GM19468 (cell line): ENCODE measurements around the gene TP53AIP1.

ENCODE experiments used
- ATAC-seq: cut with Tn5 transposase; IDR thresholded peaks from one replicate; pipeline ENCODE4 v1.9.1; 2021; ENCODE audit warnings: mild to moderate bottlenecking, moderate library complexity, moderate number of reproducible peaks; ENCODE audit not compliant: unreplicated experiment; ENCODE audit errors: extremely low read depth

TP53AIP1 gene, protein sequence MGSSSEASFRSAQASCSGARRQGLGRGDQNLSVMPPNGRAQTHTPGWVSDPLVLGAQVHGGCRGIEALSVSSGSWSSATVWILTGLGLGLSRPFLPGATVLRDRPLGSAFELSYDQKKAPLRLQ

DNA sequence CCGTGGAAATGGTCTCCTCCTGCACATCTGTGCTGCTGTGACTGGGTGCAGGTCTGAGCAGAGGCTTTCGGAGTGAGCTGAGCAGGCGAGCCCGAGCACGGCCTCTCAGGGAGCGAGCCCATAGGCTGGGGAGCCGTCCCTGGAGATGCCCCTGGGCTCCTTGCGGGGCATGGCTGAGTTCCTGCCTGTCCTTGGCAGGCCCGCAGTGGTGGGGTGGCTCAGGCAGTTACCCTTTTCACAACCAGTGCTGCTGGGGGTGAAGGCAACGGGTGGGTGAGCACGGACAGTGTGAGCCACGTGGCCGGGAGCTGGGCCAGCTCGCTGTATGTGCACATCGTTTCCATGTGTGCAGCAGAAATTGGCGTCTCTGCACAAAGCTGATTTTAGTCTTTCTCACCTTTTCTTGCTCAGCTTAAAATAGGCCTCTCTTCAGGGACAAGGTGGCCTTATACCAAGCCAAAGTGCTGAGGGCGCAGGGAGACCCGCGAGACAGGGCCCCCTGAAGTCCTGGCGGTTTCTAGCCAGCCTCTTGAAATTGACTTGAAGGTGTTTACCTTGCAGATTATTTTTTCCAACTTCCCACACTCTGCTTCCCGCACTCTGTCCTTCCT, at the start of gene TP53AIP1:
TP53AIP1 (minus strand) TSS at position 55 of the 611 bp plus-strand sequence. CDS start 5,053 bp downstream, outside the sequence.
- ATAC-seq: no peak

DNA sequence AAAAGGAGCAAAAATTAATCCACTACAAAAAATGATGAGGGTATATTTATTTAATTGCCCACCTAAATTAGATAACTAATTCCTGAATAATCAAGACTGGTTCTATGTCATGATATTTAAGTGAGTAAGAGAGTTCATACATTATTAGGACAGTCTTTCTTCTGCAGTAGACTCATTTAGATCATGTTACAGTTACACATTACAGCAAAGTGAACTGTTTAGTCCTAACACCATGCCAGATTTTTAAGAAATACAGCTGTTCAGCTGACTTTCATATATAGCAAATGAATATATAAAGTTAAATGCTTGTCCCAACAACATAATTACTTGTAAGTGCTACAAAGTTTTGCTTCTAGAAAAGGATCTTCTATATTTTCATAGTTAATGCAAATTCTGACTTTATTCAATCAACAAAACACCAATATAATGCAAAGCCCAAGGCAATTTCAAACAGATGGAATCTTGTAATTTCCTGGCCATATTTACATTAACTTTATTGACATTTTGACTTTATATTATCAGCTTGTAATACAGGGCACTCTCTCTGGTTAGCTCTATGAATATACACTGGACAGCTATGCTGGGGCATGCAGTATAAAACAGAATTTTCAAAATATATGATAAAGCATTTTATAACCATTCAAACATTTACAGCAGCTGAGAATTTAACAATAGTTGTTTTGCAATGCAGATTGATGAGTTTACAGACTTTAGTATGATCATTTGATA, 45.7 kb upstream of the TP53AIP1 start:
- no peak for ATAC-seq

DNA sequence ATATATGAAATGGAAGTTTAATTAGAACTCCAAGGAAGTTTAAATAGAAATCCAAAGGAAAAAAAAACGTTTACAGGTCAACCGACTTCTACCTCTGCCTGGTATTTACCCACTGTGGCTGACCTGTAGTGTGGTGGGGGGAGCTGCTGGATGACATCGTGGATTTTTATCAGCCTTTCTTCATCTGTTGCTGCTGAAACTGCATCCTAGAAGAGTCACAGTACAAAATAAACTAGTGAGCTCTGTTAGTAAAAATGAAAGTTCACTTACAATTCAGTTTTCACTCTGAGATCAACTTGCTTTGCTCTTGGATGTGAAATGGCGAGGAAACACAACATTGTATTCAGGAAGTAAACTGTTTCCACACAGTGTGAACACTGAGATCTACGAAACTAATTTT, 43.2 kb upstream of the TP53AIP1 start:
- no peak for ATAC-seq

DNA sequence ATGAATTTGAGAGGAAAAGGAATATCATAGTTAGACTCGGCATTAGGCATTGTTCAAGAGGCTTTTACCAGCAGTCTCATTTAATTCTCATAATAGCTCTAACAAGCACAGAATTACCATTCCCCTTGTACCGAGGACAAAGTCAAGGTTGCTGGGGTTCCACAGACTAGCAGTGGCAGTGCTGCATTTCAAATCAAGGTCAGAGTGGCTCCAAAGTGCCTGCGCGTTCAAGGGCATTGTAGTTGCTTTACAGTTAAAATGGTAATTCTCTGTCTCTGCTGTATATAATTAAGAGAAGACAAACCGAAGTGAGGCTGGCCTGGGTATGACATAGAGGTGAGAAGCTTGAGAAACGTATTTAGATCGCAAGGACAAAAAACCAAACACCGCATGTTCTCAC, 40.4 kb upstream of the TP53AIP1 start:
- ATAC-seq: no peak

DNA sequence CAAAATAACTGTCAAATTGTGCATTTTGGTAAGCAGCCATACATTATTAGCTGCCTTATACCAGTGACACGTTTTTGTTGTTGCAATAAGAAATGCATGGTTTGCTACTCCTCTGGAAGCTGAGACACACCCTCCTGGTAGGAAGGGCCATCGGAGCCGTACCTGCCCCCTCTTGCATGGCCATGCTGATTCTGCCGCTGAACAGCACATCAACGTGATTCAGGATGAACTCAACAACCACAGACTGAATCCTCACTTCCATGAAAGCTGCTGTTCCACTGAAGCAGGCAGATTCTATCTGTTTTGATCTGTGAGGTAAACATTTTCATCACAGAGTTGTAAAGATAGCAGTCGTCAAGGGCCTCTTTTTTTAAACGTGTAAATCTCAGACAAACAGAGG, 38.6 kb upstream of the TP53AIP1 start:
- ATAC-seq: no peak

DNA sequence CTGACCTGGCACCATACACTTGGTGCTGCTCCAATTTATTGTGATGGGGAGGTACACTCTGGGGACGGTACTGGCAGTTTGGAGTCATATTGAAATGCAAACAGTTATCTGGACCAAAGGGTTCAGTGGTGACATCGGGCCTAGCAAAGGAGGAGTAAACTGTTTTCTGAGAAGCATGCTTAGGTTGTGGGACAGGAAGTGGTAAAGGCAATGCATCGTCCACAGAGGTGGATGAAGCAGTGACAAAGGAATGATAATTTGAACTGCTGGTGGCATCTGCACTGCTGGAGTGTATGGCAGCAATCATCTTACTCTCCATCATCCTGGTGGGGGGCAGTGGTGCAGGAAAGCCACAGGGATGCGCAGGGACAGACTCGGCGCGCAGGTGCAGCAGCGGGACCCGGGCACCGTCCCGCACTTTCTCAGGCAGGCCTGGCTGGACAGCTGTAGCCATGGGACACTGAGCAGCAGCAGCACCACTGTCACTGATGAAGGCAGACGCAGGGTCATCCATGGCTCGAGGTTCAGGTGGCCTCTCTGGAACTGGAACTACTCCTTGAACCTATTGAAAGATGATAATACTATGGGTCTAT, 28.0 kb upstream of the TP53AIP1 start:
- no peak for ATAC-seq

DNA sequence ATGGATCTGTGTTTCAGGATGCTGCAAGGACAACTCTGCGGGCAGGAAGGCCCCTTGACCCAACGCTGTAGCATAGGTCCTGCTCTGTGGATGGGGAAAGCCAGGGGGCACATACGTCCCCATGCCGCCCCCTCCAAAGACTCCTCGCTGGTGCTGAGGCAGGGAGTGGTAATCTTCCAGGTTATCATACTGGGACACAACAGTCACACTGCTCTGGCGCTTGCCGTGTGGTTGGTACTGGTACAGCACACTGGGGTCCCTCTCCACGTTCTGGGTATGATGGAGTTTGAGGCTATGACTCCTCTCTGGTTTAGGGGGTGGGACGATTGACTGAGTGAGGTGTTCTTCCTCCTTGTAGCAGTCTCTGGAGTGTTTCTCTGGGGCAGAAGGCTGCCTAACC, 26.2 kb upstream of the TP53AIP1 start:
- no peak for ATAC-seq

DNA sequence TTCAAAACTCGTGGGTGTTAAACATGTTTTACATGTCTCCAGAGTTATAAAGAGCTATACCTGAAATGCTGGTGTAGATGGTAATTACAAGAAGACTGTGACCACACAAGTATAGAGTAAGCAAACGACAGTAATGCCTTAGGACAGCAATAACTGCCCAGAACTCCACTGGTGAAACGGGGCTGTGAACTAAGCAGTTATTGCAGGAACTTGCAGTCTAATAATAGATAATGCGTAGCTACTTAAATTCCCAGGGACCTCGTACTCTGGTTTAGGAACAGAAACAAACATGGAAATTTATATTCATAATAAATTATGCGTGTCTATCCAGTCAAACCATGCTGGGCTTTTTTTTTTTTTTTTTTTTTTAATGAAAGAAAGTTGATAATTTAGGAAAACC, 24.9 kb upstream of the TP53AIP1 start:
- no peak for ATAC-seq

DNA sequence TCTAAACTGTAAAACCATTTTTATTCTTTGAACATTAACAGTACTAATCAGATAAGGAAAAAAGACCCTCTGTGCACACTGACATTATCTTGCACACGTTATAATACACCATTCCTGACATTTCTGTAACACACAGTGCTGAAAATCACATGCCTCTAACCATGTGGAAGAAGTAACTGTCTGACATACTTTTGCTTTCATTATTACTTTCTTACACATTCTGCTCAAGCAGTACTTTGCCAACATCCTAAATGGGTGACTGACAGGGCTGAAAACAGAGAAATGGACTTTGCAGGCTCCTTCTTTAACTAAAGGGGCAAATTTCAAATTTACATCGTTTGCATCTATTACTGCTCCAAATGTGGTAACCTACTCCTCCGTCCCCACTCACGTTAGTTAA, 22.8 kb upstream of the TP53AIP1 start:
- peak; percentile 95 for ATAC-seq

DNA sequence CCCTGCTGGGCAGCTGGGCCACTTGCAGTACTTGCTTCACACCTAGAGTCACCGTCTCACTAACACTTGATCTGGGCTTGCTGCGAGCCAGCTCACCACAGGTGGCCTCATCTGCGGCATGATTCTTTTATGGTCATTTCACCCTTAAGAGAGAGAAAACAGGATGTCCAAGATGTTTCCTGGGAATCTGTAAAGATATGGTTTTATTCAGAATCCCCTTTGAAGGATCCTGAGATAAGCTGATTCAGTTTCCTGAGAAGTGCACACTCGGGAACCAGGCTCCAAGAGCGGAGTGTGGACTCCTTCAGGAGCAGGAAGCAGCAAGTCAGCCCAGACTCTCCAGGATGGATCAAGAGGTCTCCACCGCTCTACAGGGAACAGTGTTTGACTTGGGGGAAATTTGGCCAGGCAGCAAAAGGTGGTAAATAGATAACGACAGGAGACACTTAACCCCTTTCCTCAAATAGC, 21.8 kb upstream of the TP53AIP1 start:
- no peak for ATAC-seq

DNA sequence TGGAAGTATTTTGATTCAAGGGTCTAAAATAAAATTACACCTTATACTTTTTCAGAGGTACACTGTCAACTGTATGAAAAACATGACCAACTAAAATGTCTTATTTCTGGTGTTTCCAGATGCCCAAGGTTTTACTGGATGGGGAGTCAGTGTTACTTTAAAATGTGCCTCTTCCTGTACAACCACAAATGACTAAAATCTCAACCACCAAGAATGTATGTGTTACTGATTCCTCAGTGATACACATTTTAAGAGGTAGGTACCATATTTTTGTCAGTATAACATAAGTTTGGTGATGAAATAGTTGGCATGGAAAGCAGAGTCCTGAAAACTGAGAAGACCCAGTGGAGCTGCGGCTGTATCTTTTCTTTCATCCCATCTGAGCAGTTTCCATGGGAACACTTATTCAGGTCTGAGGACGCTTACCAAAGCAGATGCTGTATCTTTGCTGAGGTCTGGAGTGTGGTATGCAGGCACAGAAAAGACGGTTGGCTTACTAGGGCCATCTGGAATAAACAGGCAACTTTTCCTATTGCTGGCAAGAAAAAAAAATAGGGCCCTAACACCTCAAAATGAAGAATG, 21.2 kb upstream of the TP53AIP1 start:
- ATAC-seq: no peak

DNA sequence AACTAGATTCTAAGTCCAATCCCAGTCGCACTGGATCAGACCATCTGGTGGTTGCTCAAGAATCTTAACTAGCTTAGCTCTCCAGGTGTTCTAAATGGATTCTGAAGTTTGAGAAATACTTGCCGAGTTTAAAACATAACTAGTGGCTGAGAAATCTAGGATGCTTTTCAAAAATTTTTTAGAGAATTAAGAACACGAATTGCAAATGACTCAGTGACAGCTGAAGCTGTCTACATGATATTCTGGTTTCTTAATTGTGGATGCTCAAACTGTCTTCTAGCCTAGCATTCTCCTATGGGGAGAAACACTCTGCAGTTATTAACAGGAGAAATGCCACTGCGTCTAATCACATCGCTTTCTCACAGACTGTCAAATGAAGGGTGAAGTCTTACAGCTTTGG, 20.2 kb upstream of the TP53AIP1 start:
- no peak for ATAC-seq

DNA sequence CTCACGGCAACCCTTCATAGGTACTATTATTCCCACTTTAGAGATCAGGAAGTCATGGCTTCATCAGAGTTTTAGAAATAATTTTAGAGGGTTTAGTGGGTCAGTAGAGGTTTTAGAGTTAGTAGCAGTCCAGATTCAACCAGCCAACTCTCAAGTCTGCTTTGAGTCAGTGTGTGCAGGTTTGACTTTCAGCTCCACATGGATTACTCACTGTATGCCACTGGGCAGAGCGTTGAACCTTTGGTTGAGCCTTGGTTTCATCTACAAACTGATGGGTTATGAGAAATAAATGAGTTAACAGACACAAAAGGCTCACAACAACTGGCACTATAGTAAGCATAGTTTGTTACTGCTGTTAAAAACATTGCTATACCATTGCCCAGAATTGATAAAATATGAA, 19.0 kb upstream of the TP53AIP1 start:
- no peak for ATAC-seq

DNA sequence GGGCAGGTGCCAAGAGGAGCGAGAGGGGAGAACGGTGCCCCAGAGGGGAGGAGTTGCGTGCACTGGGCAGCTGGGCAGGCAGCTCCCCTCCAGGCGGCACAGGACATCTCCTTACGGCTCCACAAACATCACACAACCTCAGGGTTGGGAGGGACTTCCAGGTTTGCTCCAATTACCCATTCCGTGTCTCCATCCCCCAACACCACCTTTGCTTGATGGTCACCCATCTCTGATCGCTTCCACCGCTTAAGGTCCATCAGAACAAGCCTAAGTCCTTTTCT, 14.5 kb upstream of the TP53AIP1 start:
- no peak for ATAC-seq

DNA sequence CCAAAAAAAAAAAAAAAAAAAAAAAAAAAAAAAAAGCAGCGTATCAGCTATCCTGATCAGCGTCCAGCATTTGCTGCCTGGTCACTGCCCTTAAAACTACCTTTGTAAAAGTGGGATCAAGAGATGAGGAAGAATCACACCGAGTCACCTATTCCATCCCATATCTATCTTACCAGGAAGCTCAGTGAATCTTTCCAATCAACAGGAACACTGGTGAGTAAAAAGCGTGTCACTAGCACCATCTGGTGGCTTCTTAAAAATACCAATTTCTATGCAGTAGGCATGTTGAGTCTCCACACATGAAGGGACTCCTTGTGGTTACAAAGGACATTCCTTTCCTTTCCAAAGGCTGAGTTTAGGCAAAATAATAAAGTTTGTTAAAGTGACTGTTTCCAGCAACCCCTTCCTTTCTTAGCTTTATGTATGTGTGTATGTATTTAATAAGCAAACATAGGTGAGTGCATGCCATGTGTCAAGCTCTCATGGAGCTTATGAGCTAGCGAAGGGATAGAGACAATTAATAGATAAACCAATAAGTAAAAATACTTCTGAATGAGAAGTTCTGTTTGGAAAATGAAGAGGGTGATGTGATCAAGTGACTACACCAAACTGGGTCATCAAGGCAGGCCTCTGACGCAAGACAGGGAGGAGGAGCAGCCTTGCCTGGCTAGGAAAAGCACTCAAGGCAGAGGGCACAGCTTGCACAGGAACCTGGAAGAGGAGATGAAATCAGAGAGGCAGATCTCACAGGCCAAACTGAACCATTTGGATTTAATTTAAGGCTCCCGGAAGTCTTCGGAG, 13.9 kb upstream of the TP53AIP1 start:
- ATAC-seq: no peak

DNA sequence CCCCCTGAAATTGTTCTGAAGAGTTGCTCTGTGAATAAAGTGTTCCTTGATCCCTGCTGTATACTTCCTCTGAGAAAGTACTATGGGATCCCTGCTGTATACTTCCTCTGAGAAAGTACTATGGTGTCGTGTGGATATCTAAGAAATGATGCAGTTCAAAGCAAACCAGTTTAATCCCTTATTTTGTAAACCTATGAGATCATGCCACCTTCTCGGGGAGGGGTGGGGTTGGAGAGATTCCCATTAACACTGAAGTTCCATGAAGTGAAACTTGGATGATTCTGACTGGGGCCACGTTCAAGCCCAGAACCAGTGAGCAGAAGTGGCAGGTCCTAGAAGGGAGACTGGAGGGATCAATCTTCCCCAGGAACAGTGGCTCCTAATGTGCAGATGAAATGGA, 13.0 kb upstream of the TP53AIP1 start:
- no peak for ATAC-seq

DNA sequence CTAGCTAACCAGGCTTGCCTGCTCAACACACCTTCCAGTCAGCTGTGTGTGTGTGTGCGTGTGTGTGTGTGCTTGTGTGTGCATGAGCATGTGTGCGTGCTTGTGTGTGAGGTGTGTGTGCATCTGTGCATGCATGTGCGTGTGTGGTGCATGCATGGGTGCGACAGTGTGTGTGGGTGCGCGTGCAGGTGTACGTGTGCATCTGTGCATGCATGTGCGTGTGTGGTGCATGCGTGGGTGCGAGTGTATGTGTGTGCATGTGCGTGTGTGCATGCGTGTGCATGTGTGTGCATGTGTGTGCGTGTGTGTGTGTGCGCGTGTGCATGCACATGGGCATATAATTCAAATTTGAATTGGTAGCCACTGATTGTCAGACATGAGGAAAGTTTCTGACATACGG, 10.5 kb upstream of the TP53AIP1 start:
- no peak for ATAC-seq

DNA sequence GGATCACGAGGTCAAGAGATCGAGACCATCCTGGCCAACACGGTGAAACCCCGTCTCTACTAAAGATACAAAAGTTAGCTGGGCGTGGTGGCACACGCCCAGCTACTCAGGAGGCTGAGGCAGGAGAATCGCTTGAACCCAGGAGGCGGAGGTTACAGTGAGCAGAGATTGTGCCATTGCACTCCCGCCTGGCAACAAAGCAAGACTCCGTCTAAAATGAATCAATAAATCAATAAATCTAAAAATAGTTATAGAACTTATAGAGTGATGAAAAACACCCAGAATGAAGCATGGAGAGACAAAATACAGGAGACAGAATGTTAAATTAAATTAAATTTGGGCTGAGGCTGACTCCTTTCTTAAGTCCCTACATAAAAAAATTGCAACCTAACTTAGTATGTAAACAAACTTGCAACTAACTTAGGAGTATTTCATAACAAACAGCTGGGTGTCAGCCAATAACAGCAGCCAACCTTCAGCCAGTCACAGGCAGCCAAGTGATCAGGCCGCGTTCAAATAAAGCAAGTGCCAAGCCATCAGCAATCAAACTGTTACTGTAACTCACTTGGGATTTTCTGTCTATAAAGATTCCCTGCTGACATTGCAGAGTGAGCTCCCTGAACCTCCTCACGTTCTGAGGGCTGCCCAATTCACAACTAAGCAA, 7.3 kb upstream of the TP53AIP1 start:
- ATAC-seq: no peak

DNA sequence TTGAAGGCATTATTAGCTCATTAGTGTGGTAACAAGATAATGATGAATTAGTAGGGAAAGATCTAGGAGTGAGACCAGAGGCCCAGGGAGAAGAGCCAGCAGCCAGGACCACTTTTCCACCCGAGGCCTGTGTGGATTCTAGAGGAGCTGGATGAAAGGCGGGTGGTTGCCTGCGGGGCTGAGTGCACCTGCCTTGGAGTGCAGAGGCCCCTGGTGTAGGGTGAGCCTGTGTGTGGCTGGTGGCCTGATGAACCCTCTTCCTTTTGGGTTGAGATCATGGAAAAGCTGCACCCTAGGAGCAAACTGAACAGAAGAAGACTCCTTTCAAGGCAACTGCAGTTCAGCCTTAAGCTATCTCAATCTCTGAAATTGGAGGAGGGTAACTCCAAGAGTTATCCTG, 5.9 kb upstream of the TP53AIP1 start:
- no peak for ATAC-seq

DNA sequence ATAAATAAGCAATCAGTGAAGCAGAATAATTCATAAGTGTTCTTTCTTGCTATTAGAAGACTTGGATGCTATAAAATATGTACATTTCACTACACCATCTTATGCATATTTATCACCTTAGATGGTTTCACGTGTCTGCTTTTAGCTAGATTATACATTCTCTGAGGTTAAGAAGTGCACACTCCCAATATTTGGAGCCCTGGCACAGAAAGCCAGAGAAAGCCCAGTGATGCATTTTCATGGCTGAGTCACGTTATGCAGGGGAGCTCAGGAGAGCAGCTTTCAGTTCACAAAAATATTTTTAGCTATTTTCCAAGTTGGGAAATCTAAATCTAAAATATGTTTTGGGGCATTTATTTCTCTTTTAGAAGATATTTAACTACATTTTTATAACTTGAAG, 5.1 kb upstream of the TP53AIP1 start:
- no peak for ATAC-seq
